Stimulated activated naive CD8-positive, alpha-beta T cell treated with anti-CD3 and anti-CD28 coated beads, Interleukin-15, Interleukin-2, amounts not matched to agents 100 U/mL and 50 U/mL, for 24 hours (primary cell): ENCODE data around the gene COL20A1.

Experiments
- ATAC-seq: fragments of 150-1000 bp; cut with Tn5 transposase; one replicate; pipeline ENCODE4 v1.10.0; 2021
- DNase-seq: peaks from one replicate; pipeline ENCODE4 v3.0.0; 2021

The COL20A1 gene

DNA sequence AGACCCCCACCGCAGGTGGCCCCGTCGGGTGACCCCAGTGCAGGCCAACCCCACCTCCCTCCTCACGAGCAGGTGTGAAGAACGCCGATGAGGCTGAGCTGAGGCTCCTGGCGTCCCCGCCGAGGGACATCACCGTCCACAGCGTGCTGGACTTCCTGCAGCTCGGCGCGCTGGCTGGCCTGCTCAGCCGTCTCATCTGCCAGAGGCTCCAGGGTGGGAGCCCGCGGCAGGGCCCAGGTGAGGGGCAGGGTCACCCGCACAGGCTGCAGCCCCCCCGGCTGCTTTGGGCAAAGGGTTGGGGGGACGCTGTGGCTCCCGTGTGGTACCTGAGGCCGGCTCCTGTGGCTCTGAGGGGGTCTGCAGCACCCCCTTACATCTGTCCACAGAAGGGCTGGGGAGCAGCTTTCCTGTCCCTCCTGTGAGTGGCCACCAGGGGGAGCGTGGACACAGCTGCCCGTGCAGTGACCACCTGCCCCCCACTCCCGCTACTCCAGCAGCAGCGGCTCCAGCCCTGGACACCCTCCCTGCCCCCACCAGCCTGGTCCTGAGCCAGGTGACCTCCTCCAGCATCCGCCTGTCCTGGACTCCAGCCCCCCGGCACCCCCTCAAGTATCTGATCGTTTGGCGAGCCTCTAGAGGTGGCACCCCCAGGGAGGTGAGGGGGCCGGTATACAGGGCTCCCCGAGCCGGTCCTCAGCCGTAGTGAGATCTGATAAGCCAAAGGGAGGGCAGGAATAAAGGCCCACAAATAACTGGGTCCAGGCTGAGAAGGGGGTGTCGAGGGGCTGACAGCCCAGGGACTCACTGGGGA is 16.5 kb downstream of the COL20A1 start:
- DNase-seq (peak; percentile 40), ATAC-seq (no peak)

GRCh38 chr20:63310265-63310991 is 17.4 kb downstream of the COL20A1 start:
- DNase-seq (no peak), ATAC-seq (no peak)

DNA sequence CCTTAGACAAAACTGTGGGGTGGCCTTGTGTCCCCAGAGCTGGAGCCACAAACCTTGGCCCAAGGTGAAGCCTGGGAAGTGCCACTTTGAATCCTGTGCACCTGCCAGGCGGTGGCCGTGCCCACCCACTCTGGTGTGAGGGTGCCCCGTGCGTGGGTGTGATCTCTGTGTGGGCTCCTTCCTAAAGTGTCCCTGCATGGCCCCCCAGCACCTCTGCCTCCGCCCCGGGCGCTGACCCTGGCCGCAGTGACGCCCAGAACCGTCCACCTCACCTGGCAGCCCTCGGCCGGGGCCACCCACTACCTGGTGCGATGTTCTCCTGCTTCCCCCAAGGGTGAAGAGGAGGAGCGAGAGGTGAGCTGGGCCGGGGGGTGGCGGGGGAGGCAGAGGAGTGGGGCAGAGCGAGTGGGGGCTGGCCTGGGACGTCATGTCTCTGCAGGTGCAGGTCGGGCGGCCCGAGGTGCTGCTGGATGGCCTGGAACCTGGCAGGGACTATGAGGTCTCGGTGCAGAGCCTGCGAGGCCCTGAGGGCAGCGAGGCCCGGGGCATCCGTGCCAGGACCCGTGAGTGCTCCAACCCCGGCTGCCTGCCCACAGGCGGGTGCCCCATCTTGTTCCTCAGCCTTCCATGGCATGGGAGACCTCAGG is 18.3 kb downstream of the COL20A1 start:
- no peak for ATAC-seq
- DNase-seq: no peak

GRCh38 chr20:63311833-63312243 is 18.9 kb downstream of the COL20A1 start:
- no peak for ATAC-seq
- no peak for DNase-seq

- ATAC-seq (no peak), DNase-seq (no peak)
Measured at GRCh38 chr20:63312273-63312672, 19.3 kb downstream of the COL20A1 start.

DNA sequence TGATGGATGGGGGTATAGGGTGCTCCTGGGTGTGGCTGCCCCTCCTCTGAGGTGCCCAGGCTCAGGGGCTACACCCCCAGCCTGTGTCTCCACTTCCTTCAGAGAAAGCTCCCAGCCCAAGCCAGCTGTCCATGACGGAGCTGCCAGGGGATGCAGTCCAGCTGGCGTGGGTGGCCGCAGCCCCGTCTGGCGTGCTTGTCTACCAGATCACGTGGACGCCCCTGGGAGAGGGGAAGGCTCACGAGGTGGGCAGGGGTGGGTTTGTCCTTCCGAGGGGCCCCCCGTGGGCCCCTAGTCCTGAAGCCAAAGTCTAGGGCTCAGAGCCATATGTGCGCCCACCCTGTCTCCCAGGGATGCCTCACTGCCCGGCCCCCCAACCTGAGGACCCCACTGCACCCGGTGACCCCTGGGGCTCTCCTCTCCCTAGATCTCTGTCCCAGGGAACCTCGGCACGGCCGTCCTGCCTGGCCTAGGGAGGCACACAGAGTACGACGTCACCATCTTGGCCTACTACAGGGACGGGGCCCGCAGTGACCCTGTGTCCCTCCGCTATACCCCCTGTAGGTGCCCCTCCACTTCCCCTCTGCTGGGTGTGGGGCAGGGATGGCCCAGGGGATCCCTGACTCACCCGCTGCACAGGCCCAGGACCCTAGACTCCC is 19.8 kb downstream of the COL20A1 start:
- DNase-seq (no peak), ATAC-seq (no peak)

DNA sequence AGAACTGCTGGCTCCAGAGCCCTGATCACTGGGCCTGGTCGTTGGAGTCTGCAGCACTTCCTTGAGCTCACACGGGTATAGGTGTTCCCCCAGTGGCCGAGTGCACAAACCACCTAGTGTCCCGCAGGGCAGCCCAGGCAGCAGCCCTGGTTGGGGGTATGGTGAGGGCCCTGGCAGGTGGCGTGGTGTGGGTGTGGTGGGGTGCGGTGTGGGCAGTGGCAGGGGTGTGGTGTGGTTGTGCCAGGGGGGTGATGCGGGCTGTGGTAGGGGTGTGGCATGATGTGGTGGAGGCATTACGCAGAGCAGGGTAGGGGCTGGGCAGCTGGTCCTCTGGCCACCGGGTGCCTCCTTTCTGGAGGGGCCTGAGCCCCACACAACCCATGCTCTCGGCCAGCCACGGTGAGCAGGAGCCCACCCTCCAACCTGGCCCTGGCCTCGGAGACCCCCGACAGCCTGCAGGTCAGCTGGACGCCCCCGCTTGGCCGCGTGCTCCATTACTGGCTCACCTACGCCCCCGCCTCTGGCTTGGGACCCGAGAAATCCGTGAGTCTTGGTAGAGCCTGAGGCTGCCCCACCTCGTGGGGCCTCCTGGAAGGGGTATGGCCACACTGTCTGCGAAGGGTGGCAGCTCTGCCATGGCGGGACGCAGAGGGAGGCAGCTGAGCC is 20.5 kb downstream of the COL20A1 start:
- ATAC-seq (no peak), DNase-seq (no peak)

- ATAC-seq (no peak), DNase-seq (no peak)
Measured at GRCh38 chr20:63314015-63314471, 21.1 kb downstream of the COL20A1 start.

- ATAC-seq (no peak), DNase-seq (no peak)
Measured at GRCh38 chr20:63314566-63315239, 21.7 kb downstream of the COL20A1 start.

GRCh38 chr20:63315240-63315689 is 22.3 kb downstream of the COL20A1 start:
- ATAC-seq (no peak), DNase-seq (no peak)

DNA sequence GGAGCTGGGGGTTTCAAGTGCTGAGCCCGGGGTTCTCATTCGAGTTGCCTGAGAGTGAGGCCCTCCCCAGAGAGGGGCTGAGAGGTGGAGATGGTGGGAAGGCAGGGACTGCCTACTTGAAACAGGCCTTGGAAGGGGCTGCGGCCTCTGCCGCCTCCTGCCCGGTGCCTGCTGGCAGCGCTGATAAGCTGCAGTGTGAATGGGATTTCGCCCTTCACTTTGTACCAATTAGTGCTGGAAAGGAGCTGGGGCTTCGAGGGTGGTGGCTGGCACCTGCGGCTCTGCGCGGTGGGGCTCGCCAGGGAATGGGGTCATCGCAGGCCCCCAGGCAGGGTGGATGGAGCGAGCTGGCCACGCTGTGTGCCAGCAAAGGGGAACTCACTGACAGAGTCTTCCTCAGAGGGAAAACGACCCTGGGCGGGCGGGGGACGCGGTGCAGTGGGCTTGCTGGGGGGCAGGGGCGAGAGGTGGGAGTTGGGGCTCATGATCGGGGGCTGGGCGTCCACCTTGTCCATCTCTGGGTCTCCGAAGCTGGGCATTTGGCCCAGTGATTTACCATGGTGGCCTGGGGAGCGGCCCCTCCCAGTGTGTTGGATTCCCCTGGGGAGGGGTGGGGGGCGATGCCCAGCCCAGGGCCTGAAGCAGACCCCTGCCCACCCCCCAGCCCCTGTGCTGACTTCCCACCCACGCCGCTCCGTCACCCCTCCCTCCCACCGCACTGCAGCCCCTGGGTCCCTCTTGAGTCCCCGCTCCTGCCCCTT is 22.9 kb downstream of the COL20A1 start:
- ATAC-seq (no peak), DNase-seq (no peak)

DNA sequence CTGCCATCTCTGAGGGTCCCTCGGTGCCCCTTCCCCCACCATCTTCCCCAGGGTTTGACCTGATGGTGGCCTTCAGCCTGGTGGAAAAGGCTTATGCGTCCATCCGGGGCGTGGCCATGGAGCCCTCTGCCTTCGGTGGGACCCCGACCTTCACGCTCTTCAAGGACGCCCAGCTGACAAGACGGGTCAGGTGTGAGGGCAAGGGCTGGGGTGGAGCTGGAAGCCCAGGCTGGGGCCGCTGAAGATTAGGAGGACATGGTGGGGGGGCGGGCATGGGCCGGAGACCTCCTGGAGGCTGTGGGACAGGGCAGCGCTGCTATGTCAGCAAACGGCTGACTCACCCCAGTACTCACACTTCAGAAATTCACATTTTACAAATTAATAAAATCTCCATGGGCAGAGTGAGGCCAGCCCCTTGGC is 23.5 kb downstream of the COL20A1 start:
- no peak for ATAC-seq
- no peak for DNase-seq

DNA sequence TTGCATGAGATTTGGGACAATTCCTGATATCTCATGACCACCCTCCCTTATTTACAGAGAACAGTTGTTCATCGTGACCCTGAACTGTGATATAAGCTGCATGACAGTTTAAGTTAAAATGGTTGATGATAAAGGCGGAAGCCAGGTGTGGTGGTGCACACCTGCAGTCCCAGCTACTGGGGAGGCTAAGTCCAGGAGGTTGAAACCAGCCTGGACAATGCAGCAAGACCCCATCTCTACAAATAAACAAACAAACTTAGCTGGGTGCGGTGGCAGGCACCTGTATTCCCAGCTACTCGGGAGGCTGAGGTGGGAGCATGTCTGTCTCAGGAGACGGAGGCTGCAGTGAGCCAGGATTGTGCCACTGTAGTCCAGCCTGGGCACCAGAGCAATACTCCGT is 24.1 kb downstream of the COL20A1 start:
- no peak for ATAC-seq

DNA sequence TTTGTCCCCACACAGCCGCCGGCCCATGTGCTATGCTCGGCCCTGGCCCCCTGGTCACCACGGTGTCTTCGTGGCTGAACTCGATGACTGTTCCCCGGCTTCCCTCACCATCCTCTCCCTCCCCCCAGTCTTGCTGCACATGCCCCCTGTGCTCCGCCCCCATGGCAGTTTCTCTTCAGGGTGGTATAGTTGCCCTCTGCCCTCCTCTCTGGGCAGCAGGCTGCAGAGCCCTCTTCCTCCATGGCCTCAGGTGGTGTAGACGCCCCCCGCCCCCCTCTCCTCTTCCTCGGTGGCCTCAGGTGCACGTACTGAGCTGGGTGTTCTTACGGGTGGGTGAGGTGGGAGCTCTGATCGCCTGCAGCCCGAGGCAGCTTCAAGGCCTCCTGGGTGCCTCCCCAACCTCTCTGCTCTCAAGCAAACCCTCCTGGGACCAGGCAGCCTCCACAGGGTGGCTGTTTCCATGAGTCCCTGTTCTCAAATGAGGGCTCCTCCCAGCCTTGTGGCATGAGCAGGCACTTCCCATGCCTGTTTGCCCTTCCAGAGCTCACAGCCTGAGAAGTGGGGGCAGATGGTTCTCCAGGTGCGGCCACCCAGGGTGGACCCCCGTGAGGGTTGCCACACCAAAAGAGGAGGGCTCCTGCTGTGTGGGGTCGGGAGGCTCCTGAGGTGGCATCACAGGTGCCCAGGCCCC is 24.8 kb downstream of the COL20A1 start:
- ATAC-seq (no peak), DNase-seq (no peak)

More for the DNA sequence above, 24.1 kb downstream of the COL20A1 start:
- DNase-seq: no peak

GRCh38 chr20:63318391-63319163 is 25.6 kb downstream of the COL20A1 start:
- ATAC-seq: no peak
- DNase-seq: no peak

DNA sequence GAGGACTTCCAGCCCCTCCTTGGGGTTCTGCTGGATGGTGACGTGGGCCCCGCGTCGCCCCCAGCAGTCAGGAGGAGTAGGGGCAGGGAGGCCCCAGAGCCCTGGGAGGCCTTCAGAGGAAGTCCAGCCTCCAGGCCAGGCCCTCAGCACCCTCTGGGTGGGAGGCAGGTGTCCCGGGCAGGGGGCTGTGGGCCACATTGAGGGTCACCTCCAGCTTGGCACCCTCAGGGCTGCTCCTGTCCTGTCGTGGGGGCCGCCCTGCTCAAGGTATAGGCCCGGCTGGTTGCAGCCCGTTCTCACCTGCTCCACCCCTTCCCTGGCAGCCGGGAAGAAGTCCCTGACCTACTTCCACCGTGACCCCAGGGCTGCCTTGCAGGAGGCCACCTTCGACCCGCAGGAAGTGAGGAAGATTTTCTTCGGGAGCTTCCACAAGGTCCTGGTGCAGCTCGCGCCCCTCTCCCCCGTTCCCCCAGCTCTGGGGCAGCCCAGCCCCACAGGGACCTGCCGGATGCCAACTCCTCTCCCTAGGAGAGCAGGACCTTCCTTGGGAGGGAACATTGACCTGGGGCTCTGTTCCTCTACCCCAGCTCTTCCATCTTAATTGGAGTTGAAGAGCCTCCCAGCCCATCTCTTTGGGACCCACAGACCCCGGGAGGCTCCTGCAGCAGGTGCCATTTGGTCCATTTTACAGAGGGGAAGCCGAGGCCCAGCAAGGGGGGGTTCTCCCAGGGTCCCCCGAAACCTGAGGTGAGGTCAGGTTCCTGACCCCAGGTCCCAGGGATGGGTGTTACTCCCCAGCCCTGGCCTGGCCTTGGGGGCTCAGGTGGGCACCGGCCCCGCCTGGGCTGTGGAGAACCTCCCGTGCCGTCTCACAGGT is 26.4 kb downstream of the COL20A1 start:
- DNase-seq (no peak), ATAC-seq (no peak)

DNA sequence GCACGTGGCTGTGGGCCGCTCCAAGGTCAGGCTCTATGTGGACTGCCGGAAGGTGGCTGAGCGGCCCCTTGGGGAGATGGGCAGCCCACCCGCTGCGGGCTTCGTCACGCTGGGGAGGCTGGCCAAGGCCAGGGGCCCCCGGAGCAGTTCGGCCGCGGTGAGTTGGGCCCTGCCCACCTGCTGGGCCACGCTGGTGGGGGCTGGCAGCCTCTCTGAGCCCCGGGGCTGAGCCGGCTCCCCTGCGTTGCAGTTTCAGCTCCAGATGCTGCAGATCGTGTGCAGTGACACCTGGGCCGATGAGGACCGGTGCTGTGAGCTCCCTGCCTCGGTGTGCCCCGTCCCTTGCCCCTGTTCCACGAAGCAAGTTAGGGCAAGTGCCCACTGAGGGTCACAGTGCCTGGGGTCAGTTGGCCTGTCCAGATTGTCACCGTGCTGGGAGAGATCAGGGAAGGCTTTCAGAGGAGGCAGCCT is 27.1 kb downstream of the COL20A1 start:
- no peak for DNase-seq
- no peak for ATAC-seq

- no peak for ATAC-seq
- DNase-seq: no peak
Measured at GRCh38 chr20:63320616-63321147, 27.7 kb downstream of the COL20A1 start.
